Measurements from ENCODE around the gene CCNJL. TPM values are rescaled to one million over a fixed set of nuclear protein-coding genes. Genes with fewer than 3 reads are reported as not detected.

Gene CCNJL
- total RNA-seq, 1 experiment from 2014 or later, result 7.6 TPM

DNA sequence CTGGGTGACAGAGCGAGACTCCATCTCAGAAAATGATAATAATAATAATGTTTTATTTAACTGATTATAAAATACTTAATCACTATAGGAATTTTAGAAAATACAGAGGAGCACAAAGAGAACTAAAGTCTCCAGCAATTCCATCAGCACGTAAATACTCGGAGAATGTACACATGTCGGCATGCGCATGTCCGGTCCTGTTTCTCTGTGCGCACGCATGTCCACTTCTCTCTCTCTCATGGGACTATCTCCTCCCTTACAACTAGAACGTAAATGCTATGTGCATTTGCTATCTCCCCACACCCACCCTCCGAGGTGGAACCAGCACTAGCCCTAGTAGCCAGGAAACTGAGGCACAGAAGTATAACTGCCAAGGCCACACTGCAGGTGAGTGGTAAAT is 19.0 kb downstream of the CCNJL start:
- Histone ChIP-seq H3K27me3 (replicated peaks; ENCODE audit: insufficient read depth, low read depth, low read length, poor library complexity) (no peaks in the 10 kb centered on the region), H3K9me3 (ENCODE audit: low read depth, low read length, poor library complexity, severe bottlenecking) (no peaks in the 10 kb centered on the region), H3K4me1 (ENCODE audit: insufficient read depth, low read length, poor library complexity, severe bottlenecking) (no peaks in the 10 kb centered on the region), H3K27ac (ENCODE audit: low read depth, low read length, poor library complexity, severe bottlenecking) (no peak overlapping the region), H3K36me3 (ENCODE audit: insufficient read depth, low read length, poor library complexity, severe bottlenecking) (no peaks in the 10 kb centered on the region), H3K4me3 (ENCODE audit: low read depth, low read length, poor library complexity, severe bottlenecking) (no peak overlapping the region)
- DNase-seq (ENCODE audit: low spot score), result no peak
- intact Hi-C loops (cut with micrococcal nuclease; ENCODE audit: unreplicated experiment), result no loop called here
- TF ChIP-seq CTCF (conservative IDR thresholded peaks at IDR 0.05; ENCODE audit: low read depth, low read length), result no peak
- TF ChIP-seq EZH2 (IDR thresholded peaks at IDR 0.05; ENCODE audit: borderline replicate concordance, low read depth, low read length, poor library complexity, severe bottlenecking), result no peak
- ChIA-PET POLR2A (ENCODE audit: low non-redundant PET) (no interaction called here), CTCF (no interaction called here)
- no TSS peak for BruUV-seq (replicated peaks)

DNA sequence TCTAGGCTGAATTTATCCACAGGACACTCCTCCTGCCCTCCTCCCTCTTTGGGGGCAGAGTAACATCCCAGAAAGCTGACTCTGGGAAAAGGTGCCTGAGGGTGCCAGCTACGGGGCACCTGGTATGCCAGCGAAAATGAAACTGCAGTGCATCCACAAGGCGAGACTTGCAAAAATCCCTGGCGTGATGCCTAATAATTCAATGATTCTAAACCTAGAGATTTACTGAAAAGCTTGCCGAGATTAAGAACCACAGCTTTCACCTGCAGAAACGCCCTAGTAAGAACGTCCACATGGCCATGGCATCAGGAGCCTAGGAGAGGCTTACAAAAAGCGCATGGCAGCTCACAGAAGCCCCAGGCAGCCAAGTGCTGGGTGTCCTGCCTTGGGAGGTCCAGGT is 20.9 kb downstream of the CCNJL start:
- intact Hi-C loops (cut with micrococcal nuclease; ENCODE audit: unreplicated experiment), result no loop called here
- DNase-seq (ENCODE audit: low spot score), result no peak
- no TSS peak for BruUV-seq (replicated peaks)
- Histone ChIP-seq H3K4me3 (ENCODE audit: low read depth, low read length, poor library complexity, severe bottlenecking) (no peak overlapping the region), H3K27ac (ENCODE audit: low read depth, low read length, poor library complexity, severe bottlenecking) (no peak overlapping the region), H3K36me3 (ENCODE audit: insufficient read depth, low read length, poor library complexity, severe bottlenecking) (no peaks in the 10 kb centered on the region), H3K27me3 (replicated peaks; ENCODE audit: insufficient read depth, low read depth, low read length, poor library complexity) (no peaks in the 10 kb centered on the region), H3K9me3 (ENCODE audit: low read depth, low read length, poor library complexity, severe bottlenecking) (no peaks in the 10 kb centered on the region), H3K4me1 (ENCODE audit: insufficient read depth, low read length, poor library complexity, severe bottlenecking) (peaks cover 6% of the 10 kb centered on the region)
- ChIA-PET CTCF (no interaction called here), POLR2A (ENCODE audit: low non-redundant PET) (no interaction called here)
- TF ChIP-seq CTCF (conservative IDR thresholded peaks at IDR 0.05; ENCODE audit: low read depth, low read length) (no peak), EZH2 (IDR thresholded peaks at IDR 0.05; ENCODE audit: borderline replicate concordance, low read depth, low read length, poor library complexity, severe bottlenecking) (no peak)

GRCh38 chr5:160290751-160291150 is 21.6 kb downstream of the CCNJL start:
- no peak for DNase-seq (ENCODE audit: low spot score)
- Histone ChIP-seq H3K4me1 (ENCODE audit: insufficient read depth, low read length, poor library complexity, severe bottlenecking) (peaks cover 6% of the 10 kb centered on the region), H3K9me3 (ENCODE audit: low read depth, low read length, poor library complexity, severe bottlenecking) (no peaks in the 10 kb centered on the region), H3K4me3 (ENCODE audit: low read depth, low read length, poor library complexity, severe bottlenecking) (no peak overlapping the region), H3K27ac (ENCODE audit: low read depth, low read length, poor library complexity, severe bottlenecking) (no peak overlapping the region), H3K27me3 (replicated peaks; ENCODE audit: insufficient read depth, low read depth, low read length, poor library complexity) (no peaks in the 10 kb centered on the region), H3K36me3 (ENCODE audit: insufficient read depth, low read length, poor library complexity, severe bottlenecking) (no peaks in the 10 kb centered on the region)
- TF ChIP-seq EZH2 (IDR thresholded peaks at IDR 0.05; ENCODE audit: borderline replicate concordance, low read depth, low read length, poor library complexity, severe bottlenecking) (no peak), CTCF (conservative IDR thresholded peaks at IDR 0.05; ENCODE audit: low read depth, low read length) (no peak)
- POLR2A ChIA-PET (ENCODE audit: low non-redundant PET), result no interaction called here
- BruUV-seq (replicated peaks), result no TSS peak
- intact Hi-C loops (cut with micrococcal nuclease; ENCODE audit: unreplicated experiment), result no loop called here
- CTCF ChIA-PET, result no interaction called here
